Liver (tissue), 9 donors: ENCODE data around the gene CDK5R2. TPM values are rescaled to one million over a fixed set of nuclear protein-coding genes. Genes with fewer than 3 reads are reported as not detected.

Source experiments
- DNase-seq: peaks from one replicate; pipeline ENCODE4 v3.0.0-alpha.2; 2017; ENCODE audit warnings: low spot score
- H3K27ac ChIP-seq, 2 donors: one replicate each; pipeline ENCODE4 v1.7.0; 2013; ENCODE audit warnings: inconsistent platforms in 2 of 2, low read length in 2 of 2, control low read depth in 1 of 2, low read depth in 1 of 2, mild to moderate bottlenecking in 1 of 2
- H3K27me3 ChIP-seq, 4 donors: one replicate each; pipeline versions ENCODE4 v1.6.1 to v1.7.0; 2013; ENCODE audit warnings: low read length in 3 of 4, inconsistent platforms in 1 of 4, mild to moderate bottlenecking in 1 of 4, moderate library complexity in 1 of 4; ENCODE audit not compliant: control insufficient read depth in 4 of 4, insufficient read depth in 4 of 4
- H3K36me3 ChIP-seq, 4 donors: one replicate each; pipeline versions ENCODE4 v1.6.1 to v1.7.0; 2013; ENCODE audit warnings: low read length in 3 of 4, mild to moderate bottlenecking in 3 of 4, low read depth in 1 of 4, moderate library complexity in 1 of 4; ENCODE audit not compliant: control insufficient read depth in 4 of 4, insufficient read depth in 3 of 4
- H3K4me1 ChIP-seq, 4 donors: one replicate each; pipeline versions ENCODE4 v1.6.1 to v1.7.0; 2013; ENCODE audit warnings: low read length in 3 of 4, mild to moderate bottlenecking in 3 of 4, moderate library complexity in 1 of 4; ENCODE audit not compliant: control insufficient read depth in 4 of 4, insufficient read depth in 4 of 4
- H3K4me3 ChIP-seq, 3 donors: one replicate each; pipeline versions ENCODE4 v1.6.1 to v1.7.0; 2013; ENCODE audit warnings: low read length in 3 of 3, control low read depth in 1 of 3, low read depth in 1 of 3, mild to moderate bottlenecking in 1 of 3
- H3K9ac ChIP-seq, 2 donors: one replicate each; pipeline ENCODE4 v1.7.0; 2013; ENCODE audit warnings: low read length in 2 of 2, mild to moderate bottlenecking in 2 of 2, moderate library complexity in 2 of 2, control low read depth in 1 of 2, low read depth in 1 of 2
- H3K9me3 ChIP-seq, 4 donors: one replicate each; pipeline versions ENCODE4 v1.6.1 to v1.7.0; 2013; ENCODE audit warnings: low read length in 3 of 4; ENCODE audit not compliant: control insufficient read depth in 4 of 4
- FOXA1 ChIP-seq: IDR thresholded peaks from 2 replicates; pipeline ENCODE4 v1.6.1; 2016; ENCODE audit warnings: antibody characterized with exemption
- FOXA2 ChIP-seq: IDR thresholded peaks from 2 replicates; pipeline ENCODE4 v1.6.1; 2016; ENCODE audit warnings: antibody characterized with exemption
- GABPA ChIP-seq, 2 donors: IDR thresholded peaks in 1 of 2; conservative IDR thresholded peaks in 1 of 2; 2 replicates each; pipeline ENCODE4 v1.6.1; 2016; ENCODE audit warnings: antibody characterized with exemption in 2 of 2, mild to moderate bottlenecking in 1 of 2, moderate library complexity in 1 of 2
- HNF4A ChIP-seq, 2 donors: conservative IDR thresholded peaks; 2 replicates each; pipeline ENCODE4 v1.6.1; 2016; ENCODE audit warnings: antibody characterized with exemption in 2 of 2, mild to moderate bottlenecking in 2 of 2
- HNF4G ChIP-seq: IDR thresholded peaks from 2 replicates; pipeline ENCODE4 v1.6.1; 2016; ENCODE audit warnings: antibody characterized with exemption
- JUND ChIP-seq, 2 donors: IDR thresholded peaks; 2 replicates each; pipeline ENCODE4 v1.6.1; 2016; ENCODE audit warnings: antibody characterized with exemption in 2 of 2
- NR2F2 ChIP-seq: IDR thresholded peaks from 2 replicates; pipeline ENCODE4 v1.6.1; 2016; ENCODE audit warnings: antibody characterized with exemption
- RAD21 ChIP-seq, 2 donors: IDR thresholded peaks; 2 replicates each; pipeline ENCODE4 v1.6.1; 2016; ENCODE audit warnings: antibody characterized with exemption in 2 of 2, mild to moderate bottlenecking in 2 of 2
- RXRA ChIP-seq, 2 donors: IDR thresholded peaks; 2 replicates each; pipeline ENCODE4 v1.6.1; 2017 to 2018; ENCODE audit warnings: antibody characterized with exemption in 2 of 2, mild to moderate bottlenecking in 1 of 2
- SP1 ChIP-seq: IDR thresholded peaks from 2 replicates; pipeline ENCODE4 v1.6.1; 2018; ENCODE audit warnings: antibody characterized with exemption, mild to moderate bottlenecking
- TAF1 ChIP-seq: conservative IDR thresholded peaks from 2 replicates; pipeline ENCODE4 v1.6.1; 2016; ENCODE audit warnings: antibody characterized with exemption, mild to moderate bottlenecking
- YY1 ChIP-seq: IDR thresholded peaks from 2 replicates; pipeline ENCODE4 v1.6.1; 2016; ENCODE audit warnings: antibody characterized with exemption, mild to moderate bottlenecking
- ZBTB33 ChIP-seq: IDR thresholded peaks from 2 replicates; pipeline ENCODE4 v1.6.1; 2016; ENCODE audit warnings: antibody characterized with exemption
- WGBS: extraction: QIAGEN DNeasy Blood & Tissue Kit; methylation state at CpG from one replicate; pipeline ENCODE4 v1.1.7; 2013; 5-methylcytosine and 5-hydroxymethylcytosine counted together
- polyA plus RNA-seq, 2 donors: library from polyadenylated mRNA; stranded (reverse) in 1 of 2; unstranded in 1 of 2; fragments of 200-250 nt in 1 of 2; fragments of >200 nt in 1 of 2; fragmentation: Nextera tagmentation in 1 of 2; extraction: Ambion mirVana in 1 of 2; gene quantifications; one replicate each; pipeline versions ENCODE4 v1.2.1 to v1.2.3, GENCODE V29; 2013 to 2015
- total RNA-seq, 2 donors: library from RNA; depleted of rRNA; stranded (reverse); fragments of >200 nt; gene quantifications; one replicate each; pipeline ENCODE4 v1.2.3, GENCODE V29; 2014
- TF ChIP-seq, protein P1 (sequence below): IDR thresholded peaks from 2 replicates; pipeline ENCODE4 v1.6.1; 2016; ENCODE audit warnings: antibody characterized with exemption, mild to moderate bottlenecking
- TF ChIP-seq, protein P2 (sequence below): IDR thresholded peaks from 2 replicates; pipeline ENCODE4 v1.6.1; 2016; ENCODE audit warnings: antibody characterized with exemption
- TF ChIP-seq, protein P3 (sequence below): IDR thresholded peaks from 2 replicates; pipeline ENCODE4 v1.6.1; 2016; ENCODE audit warnings: antibody characterized with exemption
- TF ChIP-seq, protein P4 (sequence below): fragments of 150-350 bp; IDR thresholded peaks from 2 replicates; pipeline ENCODE4 v1.5.1; 2017; ENCODE audit warnings: improper control_type of control experiment, low read depth, low read length; ENCODE audit not compliant: missing input control
- donor health status: healthy.
- donor health status: healthy.
- donor health status: healthy.
- donor health status: healthy.
- donor health status: healthy.

Gene CDK5R2
- total and polyA plus RNA-seq, 4 donors, result not detected

DNA sequence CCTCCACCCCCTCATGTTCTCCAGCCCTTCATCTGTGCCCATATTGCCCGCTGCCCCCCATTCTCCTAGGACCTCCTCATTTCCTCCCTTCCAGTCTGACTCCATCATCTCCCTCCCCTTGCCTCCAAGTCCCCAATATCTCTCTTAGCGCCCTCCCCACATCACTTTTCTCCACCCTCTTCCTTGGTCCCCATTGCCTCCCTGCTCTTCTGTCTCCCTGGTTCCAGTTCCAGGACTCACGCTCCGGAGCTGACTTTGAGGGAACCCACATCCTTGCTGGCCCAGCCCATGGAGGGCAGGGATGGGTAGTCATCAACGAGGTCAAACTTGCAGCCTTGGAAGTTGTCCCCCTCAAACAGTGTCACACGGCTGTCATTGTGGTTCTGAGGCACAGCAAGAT is 31.1 kb downstream of the CDK5R2 start:
- Histone ChIP-seq H3K9me3 (no peaks in the 10 kb centered on the region), H3K27ac (no peak overlapping the region), H3K27me3 (peaks cover 7 to 32% (median 22%) of the 10 kb centered on the region in 4 donors), H3K36me3 (no peaks in the 10 kb centered on the region), H3K4me1 (peaks cover 9 to 14% (median 11%) of the 10 kb centered on the region in 4 donors), H3K4me3 (no peak overlapping the region), H3K9ac (no peak overlapping the region)
- 16% methylated on average over 6 of the region's 6 CpGs for WGBS
- DNase-seq, result no peak
- no peak for TF ChIP-seq FOXA2
- no peak for TF ChIP-seq RAD21 (IDR thresholded peaks at IDR 0.05)
- TF ChIP-seq SP1, result no peak
- TF ChIP-seq JUND (IDR thresholded peaks at IDR 0.05), result no peak
- TF ChIP-seq TAF1, result no peak
- no peak for TF ChIP-seq HNF4G
- TF ChIP-seq, protein P1, sequence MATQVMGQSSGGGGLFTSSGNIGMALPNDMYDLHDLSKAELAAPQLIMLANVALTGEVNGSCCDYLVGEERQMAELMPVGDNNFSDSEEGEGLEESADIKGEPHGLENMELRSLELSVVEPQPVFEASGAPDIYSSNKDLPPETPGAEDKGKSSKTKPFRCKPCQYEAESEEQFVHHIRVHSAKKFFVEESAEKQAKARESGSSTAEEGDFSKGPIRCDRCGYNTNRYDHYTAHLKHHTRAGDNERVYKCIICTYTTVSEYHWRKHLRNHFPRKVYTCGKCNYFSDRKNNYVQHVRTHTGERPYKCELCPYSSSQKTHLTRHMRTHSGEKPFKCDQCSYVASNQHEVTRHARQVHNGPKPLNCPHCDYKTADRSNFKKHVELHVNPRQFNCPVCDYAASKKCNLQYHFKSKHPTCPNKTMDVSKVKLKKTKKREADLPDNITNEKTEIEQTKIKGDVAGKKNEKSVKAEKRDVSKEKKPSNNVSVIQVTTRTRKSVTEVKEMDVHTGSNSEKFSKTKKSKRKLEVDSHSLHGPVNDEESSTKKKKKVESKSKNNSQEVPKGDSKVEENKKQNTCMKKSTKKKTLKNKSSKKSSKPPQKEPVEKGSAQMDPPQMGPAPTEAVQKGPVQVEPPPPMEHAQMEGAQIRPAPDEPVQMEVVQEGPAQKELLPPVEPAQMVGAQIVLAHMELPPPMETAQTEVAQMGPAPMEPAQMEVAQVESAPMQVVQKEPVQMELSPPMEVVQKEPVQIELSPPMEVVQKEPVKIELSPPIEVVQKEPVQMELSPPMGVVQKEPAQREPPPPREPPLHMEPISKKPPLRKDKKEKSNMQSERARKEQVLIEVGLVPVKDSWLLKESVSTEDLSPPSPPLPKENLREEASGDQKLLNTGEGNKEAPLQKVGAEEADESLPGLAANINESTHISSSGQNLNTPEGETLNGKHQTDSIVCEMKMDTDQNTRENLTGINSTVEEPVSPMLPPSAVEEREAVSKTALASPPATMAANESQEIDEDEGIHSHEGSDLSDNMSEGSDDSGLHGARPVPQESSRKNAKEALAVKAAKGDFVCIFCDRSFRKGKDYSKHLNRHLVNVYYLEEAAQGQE, result no peak
- no peak for TF ChIP-seq RXRA (IDR thresholded peaks at IDR 0.05)
- TF ChIP-seq HNF4A (conservative IDR thresholded peaks at IDR 0.05), result no peak
- no peak for TF ChIP-seq FOXA1
- TF ChIP-seq, protein P2, sequence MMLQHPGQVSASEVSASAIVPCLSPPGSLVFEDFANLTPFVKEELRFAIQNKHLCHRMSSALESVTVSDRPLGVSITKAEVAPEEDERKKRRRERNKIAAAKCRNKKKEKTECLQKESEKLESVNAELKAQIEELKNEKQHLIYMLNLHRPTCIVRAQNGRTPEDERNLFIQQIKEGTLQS, result no peak
- TF ChIP-seq, protein P3, sequence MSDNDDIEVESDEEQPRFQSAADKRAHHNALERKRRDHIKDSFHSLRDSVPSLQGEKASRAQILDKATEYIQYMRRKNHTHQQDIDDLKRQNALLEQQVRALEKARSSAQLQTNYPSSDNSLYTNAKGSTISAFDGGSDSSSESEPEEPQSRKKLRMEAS, result no peak
- TF ChIP-seq YY1, result no peak
- no peak for TF ChIP-seq ZBTB33
- TF ChIP-seq, protein P4, sequence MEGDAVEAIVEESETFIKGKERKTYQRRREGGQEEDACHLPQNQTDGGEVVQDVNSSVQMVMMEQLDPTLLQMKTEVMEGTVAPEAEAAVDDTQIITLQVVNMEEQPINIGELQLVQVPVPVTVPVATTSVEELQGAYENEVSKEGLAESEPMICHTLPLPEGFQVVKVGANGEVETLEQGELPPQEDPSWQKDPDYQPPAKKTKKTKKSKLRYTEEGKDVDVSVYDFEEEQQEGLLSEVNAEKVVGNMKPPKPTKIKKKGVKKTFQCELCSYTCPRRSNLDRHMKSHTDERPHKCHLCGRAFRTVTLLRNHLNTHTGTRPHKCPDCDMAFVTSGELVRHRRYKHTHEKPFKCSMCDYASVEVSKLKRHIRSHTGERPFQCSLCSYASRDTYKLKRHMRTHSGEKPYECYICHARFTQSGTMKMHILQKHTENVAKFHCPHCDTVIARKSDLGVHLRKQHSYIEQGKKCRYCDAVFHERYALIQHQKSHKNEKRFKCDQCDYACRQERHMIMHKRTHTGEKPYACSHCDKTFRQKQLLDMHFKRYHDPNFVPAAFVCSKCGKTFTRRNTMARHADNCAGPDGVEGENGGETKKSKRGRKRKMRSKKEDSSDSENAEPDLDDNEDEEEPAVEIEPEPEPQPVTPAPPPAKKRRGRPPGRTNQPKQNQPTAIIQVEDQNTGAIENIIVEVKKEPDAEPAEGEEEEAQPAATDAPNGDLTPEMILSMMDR, result no peak
- TF ChIP-seq GABPA (IDR thresholded peaks at IDR 0.05 in 1 of 2, conservative IDR thresholded peaks at IDR 0.05 in 1 of 2), result no peak
- no peak for TF ChIP-seq NR2F2
